Right lung (tissue), 5 donors: ENCODE results near the gene COL17A1. TPM values are rescaled to one million over a fixed set of nuclear protein-coding genes. Genes with fewer than 3 reads are reported as not detected.
A peak's percentile ranks its signal among the peaks of the same experiment; 100 is the strongest.

Source experiments
- DNase-seq, 2 donors: peaks; one replicate each; pipeline ENCODE4 v3.0.0-alpha.2; 2013
- polyA plus RNA-seq, 5 donors: library from polyadenylated mRNA; unstranded; fragments of 120-200 nt; gene quantifications; one replicate each; pipeline versions ENCODE4 v1.2.1 to v1.2.3, GENCODE V29; 2013; ENCODE audit warnings: inconsistent platforms in 1 of 5, low replicate concordance in 1 of 5; ENCODE audit not compliant: insufficient read length in 5 of 5, insufficient read depth in 1 of 5

Gene COL17A1
- polyA plus RNA-seq, 5 donors, result 0.82 to 1.5 (median 0.85) TPM

DNA sequence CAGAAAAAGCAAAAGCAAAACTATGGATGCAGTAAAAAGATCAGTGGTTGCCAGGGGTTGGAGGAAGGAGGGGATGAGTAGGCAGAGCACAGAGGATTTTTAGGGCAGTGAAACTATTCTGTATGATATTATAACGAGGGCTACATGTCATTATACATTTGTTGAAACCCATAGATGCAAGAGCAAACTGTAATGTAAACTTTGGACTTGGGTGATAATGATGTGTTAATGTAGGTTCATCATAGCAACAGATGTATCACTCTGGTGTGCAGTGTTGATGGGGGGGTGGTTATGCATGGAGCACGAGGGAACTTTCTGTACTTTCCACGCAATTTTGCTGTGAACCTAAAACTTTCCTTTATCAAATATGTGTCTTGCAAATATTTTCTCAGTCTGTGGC lies 95.6 kb downstream of the COL17A1 start:
- peak; percentile 49 to 55 for DNase-seq

DNA sequence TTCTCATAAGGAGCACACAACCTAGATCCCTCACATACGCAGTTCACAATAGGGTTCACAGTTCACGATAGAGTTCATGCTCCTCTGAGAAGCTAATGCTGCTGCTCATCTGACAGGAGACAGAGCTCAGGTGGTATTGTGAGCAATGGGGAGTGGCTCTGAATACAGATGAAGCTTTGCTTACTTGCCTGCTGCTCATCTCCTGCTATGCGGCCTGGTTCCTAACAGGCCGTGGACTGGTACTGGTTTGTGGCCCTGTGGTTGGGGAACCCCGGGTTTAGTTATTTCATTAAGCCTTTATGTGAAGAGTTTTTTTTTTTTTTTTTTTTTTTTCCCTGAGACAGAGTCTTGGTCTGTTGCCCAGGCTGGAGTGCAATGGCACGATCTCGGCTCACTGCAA lies 99.3 kb downstream of the COL17A1 start:
- no peak for DNase-seq

DNA sequence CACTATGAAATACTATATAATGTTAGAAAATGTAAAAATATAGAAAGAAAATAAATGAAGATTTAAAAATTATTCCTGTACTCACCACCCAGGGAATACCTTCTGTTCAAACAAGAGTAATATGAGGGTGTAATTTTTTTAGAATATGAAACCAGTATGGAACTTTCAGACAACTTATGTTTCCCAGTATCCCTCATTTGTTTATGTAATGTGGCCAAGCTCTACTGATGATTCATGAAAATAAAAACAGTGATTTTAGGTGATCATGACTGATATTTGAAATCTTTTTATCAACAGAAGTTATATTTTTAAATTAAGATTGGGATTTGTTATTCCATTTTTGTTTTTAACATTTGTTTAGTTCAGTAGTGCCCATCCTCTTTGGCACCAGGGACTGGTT lies 100.0 kb downstream of the COL17A1 start:
- DNase-seq, result no peak

- DNase-seq, result no peak
Observed at GRCh38 chr10:103983367-103983911, 102.2 kb downstream of the COL17A1 start.

DNA sequence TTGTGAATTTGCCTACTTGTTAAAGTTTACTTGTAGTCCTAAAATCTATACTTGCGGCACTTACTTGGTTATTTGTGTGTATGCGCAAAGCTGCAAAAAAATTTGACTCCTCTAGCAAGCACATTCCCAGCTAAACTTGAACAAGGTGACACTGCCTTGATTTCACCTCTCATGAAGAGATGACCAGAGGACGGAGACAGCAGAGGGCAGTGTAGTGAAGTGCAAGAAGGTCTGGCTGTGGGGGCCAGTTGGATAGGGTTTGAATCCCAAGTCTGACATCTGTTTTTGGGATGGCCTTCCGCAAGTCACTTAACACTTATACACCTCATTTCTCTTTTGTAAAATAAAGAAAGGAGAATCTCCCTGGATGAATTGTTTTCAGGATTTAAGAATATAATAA lies 103.0 kb downstream of the COL17A1 start:
- DNase-seq, result no peak

Other genes with a start within 250 kb of the COL17A1 start
- 100 to 1,000 TPM in 1 of 5 donors, 10 to 100 TPM in 4; 77.6 to 101 (median 84.0) TPM for gene SH3PXD2A, start 230.3 kb downstream of the COL17A1 start, polyA plus RNA-seq
- gene STN1, start 167.7 kb downstream of the COL17A1 start, polyA plus RNA-seq, result 10 to 100 TPM; 25.2 to 31.4 (median 29.6) TPM
- gene SLK, start 118.7 kb downstream of the COL17A1 start, polyA plus RNA-seq, result 10 to 100 TPM; 41.9 to 72.8 (median 66.7) TPM
- 10 to 100 TPM in 4 of 5 donors, 1 to 10 TPM in 1; 8.9 to 15.0 (median 10.9) TPM for gene SFR1, start 36.3 kb upstream of the COL17A1 start, polyA plus RNA-seq
- gene CFAP43, start 146.5 kb upstream of the COL17A1 start, polyA plus RNA-seq, result 10 to 100 TPM; 10.1 to 25.6 (median 16.5) TPM
- 100 to 1,000 TPM in 1 of 5 donors, 10 to 100 TPM in 4; 70.0 to 103 (median 94.1) TPM for gene GSTO1, start 169.0 kb upstream of the COL17A1 start, polyA plus RNA-seq
- gene GSTO2, start 183.3 kb upstream of the COL17A1 start, polyA plus RNA-seq, result 10 to 100 TPM; 21.9 to 32.2 (median 27.3) TPM